Nucleus accumbens (tissue), 56 donors: ENCODE measurements around the gene FAF1.

Source experiments
- DNase-seq, 56 donors: peaks; one replicate each; lab custom pipeline; 2025; lab: John Stamatoyannopoulos, UW

The FAF1 gene

DNA sequence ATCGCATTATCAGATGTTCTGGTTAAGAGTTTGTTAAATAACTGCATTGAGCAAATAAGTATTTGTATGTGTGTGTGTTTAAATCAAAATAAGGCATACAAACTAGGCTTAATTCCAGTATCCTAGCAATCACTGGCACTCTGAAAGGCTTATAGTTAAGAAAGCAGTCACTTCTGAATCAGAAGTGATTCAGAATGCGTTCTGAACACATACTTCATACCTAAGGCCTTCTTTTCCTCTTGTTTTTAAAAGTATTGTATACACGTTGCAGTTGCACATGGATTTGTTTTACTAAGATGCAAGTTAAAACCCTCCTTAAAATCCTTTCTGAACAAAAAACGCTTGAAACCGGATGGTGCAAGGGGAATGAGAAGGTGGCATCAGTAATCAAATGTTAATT lies 298.4 kb downstream of the FAF1 start:
- DNase-seq = no peak

- DNase-seq = no peak
Observed at GRCh38 chr1:50659107-50659662, 300.9 kb downstream of the FAF1 start.

DNA sequence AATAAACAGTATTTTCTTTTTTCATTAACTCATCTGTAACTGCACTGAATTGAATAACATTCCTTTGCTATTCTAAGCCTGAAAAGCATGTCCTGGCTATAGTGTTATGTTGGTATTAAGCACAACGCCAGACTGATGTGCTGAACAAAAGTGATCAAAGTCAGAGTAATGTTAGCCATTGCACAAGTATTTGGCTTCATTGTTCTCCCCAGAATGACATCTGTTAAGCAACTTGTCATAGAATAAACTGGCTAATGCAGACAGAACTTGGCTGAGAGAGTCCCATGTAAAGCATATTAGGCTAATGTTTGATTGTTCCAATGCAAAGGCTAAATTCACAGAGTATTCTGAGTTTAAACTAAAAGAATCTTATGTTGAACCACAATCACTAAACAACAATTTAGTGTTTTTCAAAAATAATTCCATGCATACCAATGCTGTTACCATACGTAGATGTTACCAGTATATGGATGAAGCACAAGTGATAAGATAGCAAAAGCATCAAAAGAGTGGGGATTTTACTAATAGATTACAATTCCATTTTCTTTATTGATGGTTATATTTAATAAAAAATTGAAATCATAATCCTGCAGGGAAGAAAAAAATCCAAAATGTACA lies 301.5 kb downstream of the FAF1 start:
- DNase-seq = no peak

- no peak for DNase-seq
Observed at GRCh38 chr1:50656931-50657330, 303.1 kb downstream of the FAF1 start.

DNA sequence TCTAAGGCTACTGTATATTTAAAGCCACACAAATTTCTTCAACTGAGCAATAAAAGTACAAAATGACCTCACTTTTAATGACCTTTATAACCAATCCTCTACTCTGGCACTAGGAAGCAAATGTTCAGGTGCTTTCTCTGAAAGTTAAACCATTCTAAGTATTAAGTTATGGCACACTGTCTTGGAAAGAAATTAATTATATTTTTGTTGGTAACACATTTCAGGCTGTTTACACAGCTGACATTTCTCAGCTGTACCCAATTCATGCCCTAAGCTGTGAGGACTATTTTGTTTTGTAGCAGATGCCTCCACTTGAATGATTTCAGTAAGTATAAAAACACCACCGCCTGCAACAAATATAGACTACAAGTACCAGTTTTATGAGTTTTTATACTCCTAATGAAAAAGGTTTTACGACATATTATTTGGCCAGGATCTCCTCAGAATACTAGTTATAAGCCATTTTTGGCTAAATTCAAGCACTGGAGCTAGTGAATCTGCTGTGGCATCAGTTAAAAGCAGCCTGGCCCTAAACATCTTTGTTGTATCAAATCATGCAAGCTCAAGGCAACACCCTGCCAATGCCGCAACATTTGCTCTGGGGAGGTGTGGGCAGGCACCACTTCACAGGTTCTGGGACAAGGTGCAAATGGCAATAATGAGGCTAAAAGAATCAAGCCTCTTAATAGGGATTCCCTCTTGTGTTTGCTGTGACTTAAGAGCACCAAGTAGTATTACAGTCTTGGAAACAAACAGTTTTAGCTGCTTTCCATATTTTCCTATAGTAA lies 308.4 kb downstream of the FAF1 start:
- peak in 1 of 56 donors; percentile 6 for DNase-seq

GRCh38 chr1:50646526-50646925 lies 313.5 kb downstream of the FAF1 start:
- DNase-seq = no peak

GRCh38 chr1:50645139-50645538 lies 314.9 kb downstream of the FAF1 start:
- no peak for DNase-seq

- no peak for DNase-seq
Observed at GRCh38 chr1:50644447-50645105, 315.5 kb downstream of the FAF1 start.

DNA sequence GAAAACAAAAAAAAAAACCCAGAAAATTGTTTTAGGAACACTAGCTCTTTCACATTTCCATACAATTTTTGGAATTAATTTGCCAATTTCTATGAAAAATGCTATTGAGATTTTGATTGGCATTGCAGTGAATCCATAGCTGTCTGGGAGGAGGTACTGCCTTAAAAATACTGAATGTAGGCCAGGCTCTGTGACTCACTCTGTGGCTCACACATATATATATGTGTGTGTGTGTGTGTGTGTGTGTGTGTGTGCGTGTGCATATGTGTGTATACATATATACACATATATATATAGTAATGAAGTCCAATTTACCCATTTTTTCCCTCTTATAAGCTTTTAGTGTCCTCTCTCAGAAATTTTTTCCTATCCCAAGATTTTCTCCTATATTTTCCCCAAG lies 322.6 kb downstream of the FAF1 start:
- no peak for DNase-seq

GRCh38 chr1:50634251-50634650 lies 325.8 kb downstream of the FAF1 start:
- no peak for DNase-seq

- peak in 5 of 56 donors; percentile 5 to 44 (median 16) for DNase-seq
Observed at GRCh38 chr1:50633465-50633864, 326.6 kb downstream of the FAF1 start.

- DNase-seq = no peak
Observed at GRCh38 chr1:50631161-50631560, 328.9 kb downstream of the FAF1 start.

DNA sequence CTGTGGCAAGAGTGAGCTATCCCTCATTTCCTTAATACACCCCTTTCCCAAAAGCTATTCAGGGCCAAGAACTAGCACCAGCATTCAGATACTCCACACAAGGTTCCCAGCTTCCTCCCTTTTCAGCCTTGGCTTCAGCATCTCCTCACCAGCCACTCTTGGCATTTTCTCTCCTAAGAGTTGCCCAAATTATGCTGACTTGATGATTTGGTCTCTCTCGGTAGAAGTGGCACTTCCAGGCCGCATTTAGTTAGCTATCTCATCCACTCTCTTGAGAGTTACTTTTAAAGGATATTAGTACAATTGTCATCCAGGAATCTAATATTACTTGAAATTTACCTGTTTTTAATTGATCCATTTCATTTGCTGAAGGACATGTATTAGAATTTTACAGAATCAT lies 337.8 kb downstream of the FAF1 start:
- DNase-seq = no peak

- peak in 2 of 56 donors; percentile 5 to 10 for DNase-seq
Observed at GRCh38 chr1:50620680-50621329, 339.3 kb downstream of the FAF1 start.

- no peak for DNase-seq
Observed at GRCh38 chr1:50615036-50615750, 344.9 kb downstream of the FAF1 start.

DNA sequence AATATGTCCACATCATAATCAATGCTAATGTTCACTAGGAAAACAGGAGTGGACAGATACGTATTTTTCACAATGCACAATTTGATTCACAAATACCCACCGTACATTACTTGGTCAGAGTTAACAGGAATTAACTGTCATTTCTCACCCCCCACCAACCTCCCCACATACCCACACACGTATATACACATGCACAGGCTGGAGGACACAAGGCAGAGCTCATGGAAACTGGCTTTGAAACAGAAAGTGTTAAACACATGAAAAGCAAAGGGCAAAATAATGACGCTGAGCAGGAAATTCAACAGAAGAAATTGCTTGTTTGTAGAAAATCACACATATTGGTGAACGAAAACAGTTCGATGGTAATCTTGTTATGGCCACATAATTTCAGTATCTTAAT lies 348.4 kb downstream of the FAF1 start:
- no peak for DNase-seq

GRCh38 chr1:50610563-50610962 lies 349.5 kb downstream of the FAF1 start:
- no peak for DNase-seq

DNA sequence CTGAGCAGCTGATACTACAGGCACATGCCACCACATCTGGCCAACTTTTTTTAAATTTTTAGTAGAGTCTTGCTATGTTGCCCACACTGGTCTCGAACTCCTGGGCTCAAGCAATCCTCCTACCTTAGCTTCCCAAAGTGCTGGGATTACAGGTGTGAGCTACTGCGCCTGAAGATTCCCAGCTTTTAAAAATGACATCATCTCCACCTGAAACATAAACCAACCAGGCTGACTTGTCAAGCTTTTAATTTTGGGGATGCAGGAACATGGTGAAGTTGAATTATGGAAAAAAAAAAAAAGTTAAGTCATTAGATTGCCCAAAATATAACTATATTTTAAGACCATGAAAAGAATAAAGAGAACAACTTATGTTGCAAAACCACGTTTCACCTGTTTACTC lies 350.6 kb downstream of the FAF1 start:
- no peak for DNase-seq

DNA sequence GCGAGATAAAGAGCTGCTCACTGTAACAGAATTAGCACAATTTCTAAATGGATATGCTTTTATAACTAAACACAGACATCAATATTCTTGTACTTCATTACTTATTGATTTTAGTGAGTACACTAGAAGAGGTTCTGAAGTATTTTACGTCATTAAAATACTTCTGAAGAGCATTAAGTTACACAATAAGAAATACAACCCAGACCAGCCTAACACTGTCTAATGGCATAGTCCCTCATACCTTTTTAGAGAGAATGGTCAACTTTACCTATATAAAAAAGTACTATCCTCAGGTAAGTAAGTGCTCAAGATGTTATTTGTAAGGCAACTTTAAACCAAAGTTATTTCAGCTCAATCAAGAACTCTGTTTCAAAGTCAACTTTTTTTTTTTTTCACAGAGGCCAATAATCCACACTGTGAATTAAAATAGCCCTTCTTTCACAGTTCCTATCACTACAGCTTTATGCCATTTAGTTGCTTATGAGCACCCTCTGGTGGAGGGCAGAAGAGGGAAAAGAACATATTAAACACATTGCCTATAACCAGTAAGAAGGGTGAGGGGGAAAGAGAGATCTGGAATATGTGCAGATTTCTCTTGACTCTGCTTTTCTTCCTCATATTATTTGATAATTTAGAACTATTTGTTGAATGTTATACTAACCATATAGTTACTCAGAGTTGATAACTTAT lies 354.7 kb downstream of the FAF1 start:
- peak in 1 of 56 donors; percentile 17 for DNase-seq

DNA sequence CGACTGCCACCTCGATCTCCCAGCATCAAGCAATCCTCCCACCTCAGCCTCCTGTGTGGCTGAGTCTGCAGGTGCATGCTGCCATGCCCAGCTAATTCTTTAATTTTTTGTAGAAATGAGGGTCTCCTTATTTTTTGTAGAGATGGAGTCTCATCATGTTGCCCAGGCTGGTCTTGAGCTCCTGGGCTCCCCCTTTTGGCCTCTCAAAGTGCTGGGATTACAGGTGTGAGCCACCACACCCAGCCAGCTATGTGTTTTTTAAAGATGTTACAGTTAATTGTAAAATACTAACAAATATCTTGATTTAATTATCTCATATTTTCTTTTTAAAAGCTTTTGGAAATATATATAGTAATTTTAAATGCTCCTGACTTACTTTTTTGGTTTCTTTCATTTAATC lies 355.5 kb downstream of the FAF1 start:
- no peak for DNase-seq
